Measurements from ENCODE around the gene SEPTIN10. TPM values are rescaled to one million over a fixed set of nuclear protein-coding genes. Genes with fewer than 3 reads are reported as not detected.
A peak's percentile ranks its signal among the peaks of the same experiment; 100 is the strongest.

SEPTIN10 gene
- total RNA-seq, 1 experiment from 2014 or later, result 92.5 TPM

DNA sequence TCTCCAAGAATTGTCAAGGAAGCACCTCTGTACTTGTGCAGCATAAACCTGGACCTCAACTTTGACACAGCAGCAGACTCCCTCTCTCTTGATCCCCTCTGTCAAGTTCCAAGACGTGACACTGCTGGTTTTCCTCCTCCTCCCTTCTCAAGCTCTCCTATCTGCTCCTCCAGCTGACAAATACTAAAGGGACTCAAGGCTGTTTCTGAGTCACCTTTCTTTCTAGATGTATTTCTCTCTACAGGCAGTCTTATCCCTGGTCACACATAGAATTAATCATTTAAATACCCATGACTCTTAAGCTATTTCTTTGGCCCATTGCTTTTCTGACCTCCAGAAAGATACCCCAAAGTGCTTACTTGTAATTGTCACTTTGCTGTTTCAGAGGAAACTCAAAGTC, 53.5 kb downstream of the SEPTIN10 start:
- Mint-ChIP-seq H3K27me3 (ENCODE audit: low read depth) (no peaks in the 10 kb centered on the region), H3K9me3 (no peaks in the 10 kb centered on the region), H3K4me3 (no peak overlapping the region), H3K27ac (peak overlapping the region in 2 of 3 experiments; percentile 8 to 65; a peak in 2 of 7 replicates), H3K4me1 (peaks cover 0 to 2% of the 10 kb centered on the region in 2 experiments; a peak in 1 of 4 replicates), H3K36me3 (ENCODE audit: insufficient read depth in 1 of 3, low read depth in 3 of 3) (peaks cover 17 to 55% (median 51%) of the 10 kb centered on the region in 3 experiments)
- Histone ChIP-seq H3K23ac (ENCODE audit: insufficient read length, low read depth, low read length) (no peak overlapping the region), H2BK5ac (ENCODE audit: insufficient read length, low read length) (no peak overlapping the region), H2BK120ac (ENCODE audit: low read depth, low read length, poor library complexity, severe bottlenecking) (no peak overlapping the region), H3K4me1 (ENCODE audit: insufficient read depth, low read length) (no peaks in the 10 kb centered on the region), H3K79me2 (ENCODE audit: insufficient read depth, low read length) (no peaks in the 10 kb centered on the region), H2AK5ac (ENCODE audit: insufficient read length, low read length) (no peak overlapping the region), H3K27ac (ENCODE audit: insufficient read length, low read depth, low read length) (no peak overlapping the region), H3K9me3 (ENCODE audit: control insufficient read depth, low read depth, low read length) (no peaks in the 10 kb centered on the region), H4K20me1 (ENCODE audit: control insufficient read depth, insufficient read depth, insufficient read length) (no peaks in the 10 kb centered on the region), H3K56ac (ENCODE audit: insufficient read length, low read depth, low read length) (no peak overlapping the region), H4K5ac (ENCODE audit: insufficient read length, low read depth, low read length) (no peak overlapping the region), H3K79me1 (ENCODE audit: insufficient read depth, low read depth, low read length, poor library complexity, severe bottlenecking) (no peaks in the 10 kb centered on the region), H3K14ac (ENCODE audit: insufficient read depth, low read length) (no peak overlapping the region), H3K18ac (ENCODE audit: insufficient read length, low read depth, low read length) (no peak overlapping the region), H3T11ph (ENCODE audit: low read length) (no peak overlapping the region), H3K4ac (ENCODE audit: low read depth, low read length) (no peak overlapping the region), H4K91ac (ENCODE audit: insufficient read length, low read depth, low read length) (no peak overlapping the region), H2BK20ac (ENCODE audit: low read depth, low read length, poor library complexity, severe bottlenecking) (no peak overlapping the region), H3K9ac (ENCODE audit: extremely low read depth, insufficient read length, low read length) (no peak overlapping the region), H3K23me2 (ENCODE audit: insufficient read length, low read depth, low read length, poor library complexity, severe bottlenecking) (no peaks in the 10 kb centered on the region), H2BK12ac (ENCODE audit: insufficient read length, low read depth, low read length) (no peak overlapping the region), H4K8ac (replicated peaks; ENCODE audit: insufficient read length, low read depth, low read length) (no peak overlapping the region), H3K4me2 (ENCODE audit: insufficient read depth, insufficient read length, low read length) (no peak overlapping the region), H3K27me3 (ENCODE audit: insufficient read depth, low read length) (no peaks in the 10 kb centered on the region), H2BK15ac (ENCODE audit: low read depth, low read length) (no peak overlapping the region), H2AFZ (ENCODE audit: low read length) (no peak overlapping the region)
- no peak for DNase-seq
- WGBS (ENCODE audit: extremely low coverage, insufficient read length, low lambda C conversion rate), result no CpG with 5 or more reads among the region's 1 CpG
- TF ChIP-seq, protein P1, sequence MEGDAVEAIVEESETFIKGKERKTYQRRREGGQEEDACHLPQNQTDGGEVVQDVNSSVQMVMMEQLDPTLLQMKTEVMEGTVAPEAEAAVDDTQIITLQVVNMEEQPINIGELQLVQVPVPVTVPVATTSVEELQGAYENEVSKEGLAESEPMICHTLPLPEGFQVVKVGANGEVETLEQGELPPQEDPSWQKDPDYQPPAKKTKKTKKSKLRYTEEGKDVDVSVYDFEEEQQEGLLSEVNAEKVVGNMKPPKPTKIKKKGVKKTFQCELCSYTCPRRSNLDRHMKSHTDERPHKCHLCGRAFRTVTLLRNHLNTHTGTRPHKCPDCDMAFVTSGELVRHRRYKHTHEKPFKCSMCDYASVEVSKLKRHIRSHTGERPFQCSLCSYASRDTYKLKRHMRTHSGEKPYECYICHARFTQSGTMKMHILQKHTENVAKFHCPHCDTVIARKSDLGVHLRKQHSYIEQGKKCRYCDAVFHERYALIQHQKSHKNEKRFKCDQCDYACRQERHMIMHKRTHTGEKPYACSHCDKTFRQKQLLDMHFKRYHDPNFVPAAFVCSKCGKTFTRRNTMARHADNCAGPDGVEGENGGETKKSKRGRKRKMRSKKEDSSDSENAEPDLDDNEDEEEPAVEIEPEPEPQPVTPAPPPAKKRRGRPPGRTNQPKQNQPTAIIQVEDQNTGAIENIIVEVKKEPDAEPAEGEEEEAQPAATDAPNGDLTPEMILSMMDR (conservative IDR thresholded peaks at IDR 0.05), result no peak
